K562 (cell line): ENCODE results near the gene VSIG10L. TPM values are rescaled to one million over a fixed set of nuclear protein-coding genes. Genes with fewer than 3 reads are reported as not detected.

Source experiments
- ATF1 ChIP-seq, 2 experiments: fragments of 450-650 bp in 1 of 2; IDR thresholded peaks; 2 replicates each; pipeline ENCODE4 v1.6.1; 2016; ENCODE audit warnings: missing compliant biosample characterization in 1 of 2, missing genetic modification characterization in 1 of 2
- ATF7 ChIP-seq: fragments of 450-650 bp; IDR thresholded peaks from 2 replicates; pipeline ENCODE4 v1.7.1; 2014; ENCODE audit warnings: mild to moderate bottlenecking, moderate library complexity
- EP400 ChIP-seq: fragments of 450-650 bp; IDR thresholded peaks from 2 replicates; pipeline ENCODE4 v1.6.1; 2017; ENCODE audit warnings: antibody characterized with exemption, mild to moderate bottlenecking, moderate library complexity
- ESRRB ChIP-seq: fragments of 250-450 bp; sonication (Bioruptor Pico); IDR thresholded peaks from 2 replicates; pipeline ENCODE4 v1.5.0; 2020; ENCODE audit warnings: mild to moderate bottlenecking, moderate library complexity, borderline replicate concordance
- GABPA ChIP-seq: fragments of 200-800 bp; sonication (Bioruptor generic); conservative IDR thresholded peaks from 2 replicates; pipeline ENCODE4 v1.6.1; 2016; ENCODE audit warnings: low read depth, missing genetic modification characterization, missing compliant biosample characterization
- HDAC8 ChIP-seq: fragments of 450-650 bp; IDR thresholded peaks from 2 replicates; pipeline ENCODE4 v1.6.1; 2016; ENCODE audit warnings: mild to moderate bottlenecking, missing genetic modification characterization, moderate library complexity, missing compliant biosample characterization
- KHSRP ChIP-seq: fragments of 450-650 bp; IDR thresholded peaks from 2 replicates; pipeline ENCODE4 v1.6.1; 2017
- MAFK ChIP-seq: IDR thresholded peaks from 2 replicates; pipeline ENCODE4 v1.6.1; 2011; ENCODE audit warnings: low read length, improper control_type of control experiment
- MYC ChIP-seq, 2 experiments: fragments of 250-450 bp in 1 of 2; sonication (Bioruptor Pico) in 1 of 2; IDR thresholded peaks; 2 replicates each; pipeline versions ENCODE4 v1.5.1 to v1.6.1; 2012 to 2021; ENCODE audit warnings: low read depth in 2 of 2, borderline replicate concordance in 1 of 2, improper control_type of control experiment in 1 of 2, low read length in 1 of 2, mild to moderate bottlenecking in 1 of 2, moderate library complexity in 1 of 2
- SAFB ChIP-seq: fragments of 200-400 bp; formaldehyde crosslinking; IDR thresholded peaks from 2 replicates; pipeline ENCODE4 v1.6.1; 2017; ENCODE audit warnings: low read depth, low read length, borderline replicate concordance
- SMAD4 ChIP-seq: fragments of 250-450 bp; sonication (Bioruptor Pico); conservative IDR thresholded peaks from 2 replicates; pipeline ENCODE4 v1.8.0; 2021; ENCODE audit warnings: inconsistent platforms, mild to moderate bottlenecking, moderate library complexity
- SRSF7 ChIP-seq: fragments of 200-400 bp; formaldehyde crosslinking; optimal IDR thresholded peaks from 2 replicates; pipeline ENCODE3; 2017; ENCODE audit warnings: mild to moderate bottlenecking, low read depth, low read length
- TAF1 ChIP-seq: IDR thresholded peaks from 2 replicates; pipeline ENCODE4 v1.6.1; 2011; ENCODE audit warnings: mild to moderate bottlenecking, low read length, moderate library complexity; ENCODE audit not compliant: insufficient read depth, control insufficient read depth, severe bottlenecking; ENCODE audit errors: extremely low read depth
- TEAD1 ChIP-seq, 2 experiments: fragments of 450-650 bp in 1 of 2; sonication (generic) in 1 of 2; formaldehyde crosslinking; IDR thresholded peaks; 2 replicates each; pipeline versions ENCODE4 v1.4.0 to v1.8.0; 2020 to 2022; ENCODE audit warnings: mild to moderate bottlenecking in 2 of 2, missing genetic modification reagents in 1 of 2
- TFAM ChIP-seq: fragments of 250-450 bp; sonication (Bioruptor Pico); conservative IDR thresholded peaks from 2 replicates; pipeline ENCODE4 v1.5.0; 2021; ENCODE audit warnings: mild to moderate bottlenecking, moderate library complexity
- ZKSCAN1 ChIP-seq: fragments of 150-350 bp; IDR thresholded peaks from 2 replicates; pipeline ENCODE4 v1.6.1; 2016; ENCODE audit warnings: low read depth, low read length
- polyA plus RNA-seq, 8 experiments: library from polyadenylated mRNA; depleted of rRNA in 4 of 8; stranded (reverse) in 5 of 8; unstranded in 3 of 8; fragments of >200 nt; fragmentation: Nextera tagmentation in 2 of 8; fragmentation: Illumina TruSeq in 1 of 8; extraction: Ambion mirVana in 2 of 8; extraction: Trizol in 1 of 8; gene quantifications; 2 replicates each; pipeline versions ENCODE4 v1.2.1 to v1.2.3, GENCODE V29; 2011 to 2014; ENCODE audit warnings: inconsistent platforms in 1 of 8, missing spikeins in 1 of 8
- total RNA-seq, 7 experiments: library from RNA; depleted of rRNA in 6 of 7; stranded (reverse); fragments of >200 nt in 6 of 7; fragmentation: Illumina TruSeq in 2 of 7; extraction: Trizol in 2 of 7; gene quantifications; 2 replicates each; pipeline versions ENCODE4 v1.2.1 to v1.2.3, GENCODE V29; 2011 to 2021; ENCODE audit warnings: low replicate concordance in 1 of 7
- TF ChIP-seq, protein P1 (sequence below): fragments of 200-800 bp; sonication (Bioruptor generic); IDR thresholded peaks from 2 replicates; pipeline ENCODE4 v1.6.1; 2017; ENCODE audit warnings: missing genetic modification characterization, missing compliant biosample characterization
- TF ChIP-seq, protein P2 (sequence below): fragments of 250-450 bp; sonication (Bioruptor Pico); IDR thresholded peaks from 2 replicates; pipeline ENCODE4 v1.4.0; 2020

The VSIG10L gene
- total and polyA plus RNA-seq, 9 of the 15 experiments (the other 6 are each of a cell fraction or from before 2014, with no cell fraction given), result 1.1 to 7.6 (median 2.2) TPM

DNA sequence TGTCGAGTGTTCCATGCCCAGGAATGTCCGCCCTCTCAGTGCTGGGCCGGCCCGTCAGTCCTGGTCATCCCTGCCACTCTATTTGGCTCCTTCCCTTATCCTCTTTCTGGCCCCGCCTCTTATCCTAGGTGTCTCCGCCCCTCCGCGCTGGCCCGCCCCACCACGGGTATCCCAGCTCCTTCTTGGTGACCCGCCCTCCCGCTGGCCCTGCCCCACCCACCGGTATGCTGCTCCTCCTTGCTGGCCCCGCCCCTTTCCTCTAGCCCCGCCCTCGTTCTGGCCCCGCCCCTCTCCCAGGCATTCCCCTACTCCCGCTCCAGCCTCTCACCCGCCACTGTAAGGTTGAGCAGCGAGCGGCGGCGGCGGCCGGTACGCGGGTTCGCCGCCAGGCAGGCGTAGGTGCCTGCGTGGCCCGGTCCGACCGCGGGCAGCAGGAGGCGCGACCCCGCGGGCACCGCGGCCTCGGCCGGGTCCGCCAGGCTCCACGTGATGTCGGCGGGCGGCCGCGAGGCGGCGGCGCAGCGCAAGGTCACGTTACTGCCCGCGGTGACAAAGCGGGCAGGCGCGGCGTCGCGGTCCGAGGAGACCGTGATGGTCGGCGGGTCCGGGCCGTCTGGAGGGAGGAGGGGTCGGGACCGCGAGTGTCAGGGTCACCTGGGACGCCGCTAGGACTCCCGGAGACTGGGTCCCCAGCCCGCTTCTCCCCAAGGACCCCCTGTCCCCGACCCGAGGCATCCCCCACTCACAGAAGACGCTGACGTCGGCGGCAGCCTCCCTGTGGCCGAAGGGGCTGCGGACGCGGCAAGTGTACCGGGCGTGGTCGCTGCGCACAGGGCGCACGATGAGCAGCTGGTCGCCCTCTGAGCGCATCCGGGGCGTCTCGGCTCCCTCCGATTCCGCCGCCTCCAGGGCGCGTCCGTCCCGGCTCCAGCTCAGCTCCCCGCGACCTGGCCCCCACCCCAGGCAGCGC, 2.0 kb downstream of the VSIG10L start (continued):
- TF ChIP-seq ATF7 (peak; percentile 74; the same call in 1 of the 2 replicates), SAFB (0 out of 2 replicates have a peak, but pooled peaks have one; percentile 27), TFAM (CRISPR knock-in tag) (no peak), HDAC8 (tag) (peak; percentile 85; the same call in 1 of the 2 replicates), GABPA (tag) (0 out of 2 replicates have a peak, but pooled peaks have one; percentile 19), ATF1 (CRISPR knock-in tag; IDR thresholded peaks at IDR 0.05) (0 out of 2 replicates have a peak, but pooled peaks have one; percentile 12), ATF1 (tag; IDR thresholded peaks at IDR 0.05) (peak; percentile 86), KHSRP (no peak), SMAD4 (peak; percentile 87), ESRRB (CRISPR knock-in tag) (no peak), TEAD1 (CRISPR knock-in tag; IDR thresholded peaks at IDR 0.05) (peak in 1 of 2 experiments; percentile 86; a peak in 2 of 4 replicates), SRSF7 (no peak), ZKSCAN1 (no peak), MYC (IDR thresholded peaks at IDR 0.05; ENCODE audit: low read depth, low read length) (peak; percentile 81), MYC (CRISPR knock-in tag; IDR thresholded peaks at IDR 0.05; ENCODE audit: borderline replicate concordance, low read depth) (no peak), EP400 (peak; percentile 84), TAF1 (peak; percentile 76), MAFK (no peak)
- TF ChIP-seq, protein P1, sequence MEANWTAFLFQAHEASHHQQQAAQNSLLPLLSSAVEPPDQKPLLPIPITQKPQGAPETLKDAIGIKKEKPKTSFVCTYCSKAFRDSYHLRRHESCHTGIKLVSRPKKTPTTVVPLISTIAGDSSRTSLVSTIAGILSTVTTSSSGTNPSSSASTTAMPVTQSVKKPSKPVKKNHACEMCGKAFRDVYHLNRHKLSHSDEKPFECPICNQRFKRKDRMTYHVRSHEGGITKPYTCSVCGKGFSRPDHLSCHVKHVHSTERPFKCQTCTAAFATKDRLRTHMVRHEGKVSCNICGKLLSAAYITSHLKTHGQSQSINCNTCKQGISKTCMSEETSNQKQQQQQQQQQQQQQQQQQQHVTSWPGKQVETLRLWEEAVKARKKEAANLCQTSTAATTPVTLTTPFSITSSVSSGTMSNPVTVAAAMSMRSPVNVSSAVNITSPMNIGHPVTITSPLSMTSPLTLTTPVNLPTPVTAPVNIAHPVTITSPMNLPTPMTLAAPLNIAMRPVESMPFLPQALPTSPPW (CRISPR knock-in tag), result peak; percentile 71
- TF ChIP-seq, protein P2, sequence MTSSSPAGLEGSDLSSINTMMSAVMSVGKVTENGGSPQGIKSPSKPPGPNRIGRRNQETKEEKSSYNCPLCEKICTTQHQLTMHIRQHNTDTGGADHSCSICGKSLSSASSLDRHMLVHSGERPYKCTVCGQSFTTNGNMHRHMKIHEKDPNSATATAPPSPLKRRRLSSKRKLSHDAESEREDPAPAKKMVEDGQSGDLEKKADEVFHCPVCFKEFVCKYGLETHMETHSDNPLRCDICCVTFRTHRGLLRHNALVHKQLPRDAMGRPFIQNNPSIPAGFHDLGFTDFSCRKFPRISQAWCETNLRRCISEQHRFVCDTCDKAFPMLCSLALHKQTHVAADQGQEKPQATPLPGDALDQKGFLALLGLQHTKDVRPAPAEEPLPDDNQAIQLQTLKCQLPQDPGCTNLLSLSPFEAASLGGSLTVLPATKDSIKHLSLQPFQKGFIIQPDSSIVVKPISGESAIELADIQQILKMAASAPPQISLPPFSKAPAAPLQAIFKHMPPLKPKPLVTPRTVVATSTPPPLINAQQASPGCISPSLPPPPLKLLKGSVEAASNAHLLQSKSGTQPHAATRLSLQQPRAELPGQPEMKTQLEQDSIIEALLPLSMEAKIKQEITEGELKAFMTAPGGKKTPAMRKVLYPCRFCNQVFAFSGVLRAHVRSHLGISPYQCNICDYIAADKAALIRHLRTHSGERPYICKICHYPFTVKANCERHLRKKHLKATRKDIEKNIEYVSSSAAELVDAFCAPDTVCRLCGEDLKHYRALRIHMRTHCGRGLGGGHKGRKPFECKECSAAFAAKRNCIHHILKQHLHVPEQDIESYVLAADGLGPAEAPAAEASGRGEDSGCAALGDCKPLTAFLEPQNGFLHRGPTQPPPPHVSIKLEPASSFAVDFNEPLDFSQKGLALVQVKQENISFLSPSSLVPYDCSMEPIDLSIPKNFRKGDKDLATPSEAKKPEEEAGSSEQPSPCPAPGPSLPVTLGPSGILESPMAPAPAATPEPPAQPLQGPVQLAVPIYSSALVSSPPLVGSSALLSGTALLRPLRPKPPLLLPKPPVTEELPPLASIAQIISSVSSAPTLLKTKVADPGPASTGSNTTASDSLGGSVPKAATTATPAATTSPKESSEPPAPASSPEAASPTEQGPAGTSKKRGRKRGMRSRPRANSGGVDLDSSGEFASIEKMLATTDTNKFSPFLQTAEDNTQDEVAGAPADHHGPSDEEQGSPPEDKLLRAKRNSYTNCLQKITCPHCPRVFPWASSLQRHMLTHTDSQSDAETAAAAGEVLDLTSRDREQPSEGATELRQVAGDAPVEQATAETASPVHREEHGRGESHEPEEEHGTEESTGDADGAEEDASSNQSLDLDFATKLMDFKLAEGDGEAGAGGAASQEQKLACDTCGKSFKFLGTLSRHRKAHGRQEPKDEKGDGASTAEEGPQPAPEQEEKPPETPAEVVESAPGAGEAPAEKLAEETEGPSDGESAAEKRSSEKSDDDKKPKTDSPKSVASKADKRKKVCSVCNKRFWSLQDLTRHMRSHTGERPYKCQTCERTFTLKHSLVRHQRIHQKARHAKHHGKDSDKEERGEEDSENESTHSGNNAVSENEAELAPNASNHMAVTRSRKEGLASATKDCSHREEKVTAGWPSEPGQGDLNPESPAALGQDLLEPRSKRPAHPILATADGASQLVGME (CRISPR knock-in tag), result no peak
